Activated naive CD8-positive, alpha-beta T cell treated with anti-CD3 and anti-CD28 coated beads for 36 hours (primary cell): ENCODE measurements around the gene IGSF21. TPM values are rescaled to one million over a fixed set of nuclear protein-coding genes. Genes with fewer than 3 reads are reported as not detected.

Experiments
- DNase-seq: peaks from one replicate; pipeline ENCODE4 v3.0.0; 2021
- H3K27ac Mint-ChIP-seq: one replicate; pipeline ENCODE4 v1.8.0; 2022; ENCODE audit warnings: mild to moderate bottlenecking, moderate library complexity, mixed read lengths
- H3K27me3 Mint-ChIP-seq: one replicate; pipeline ENCODE4 v1.8.0; 2022; ENCODE audit warnings: mild to moderate bottlenecking, mixed read lengths
- H3K36me3 Mint-ChIP-seq: one replicate; pipeline ENCODE4 v1.8.0; 2021; ENCODE audit warnings: mild to moderate bottlenecking, mixed read lengths
- H3K4me1 Mint-ChIP-seq: one replicate; pipeline ENCODE4 v1.8.0; 2021; ENCODE audit warnings: mixed read lengths
- H3K4me3 Mint-ChIP-seq: one replicate; pipeline ENCODE4 v1.8.0; 2022; ENCODE audit warnings: mild to moderate bottlenecking, moderate library complexity, mixed read lengths
- H3K9me3 Mint-ChIP-seq: one replicate; pipeline ENCODE4 v1.8.0; 2022; ENCODE audit warnings: mixed read lengths
- total RNA-seq, 2 experiments: library from RNA; stranded (reverse); gene quantifications; one replicate each; pipeline ENCODE4 v1.2.3, GENCODE V29; 2021

Gene IGSF21
- total RNA-seq, 2 experiments from 2014 or later = not detected

GRCh38 chr1:18121072-18121820 lies 13.6 kb downstream of the IGSF21 start:
- Mint-ChIP-seq H3K27me3 (peaks cover 34% of the 10 kb centered on the region), H3K4me1 (no peaks in the 10 kb centered on the region), H3K27ac (no peak overlapping the region), H3K4me3 (no peak overlapping the region), H3K9me3 (no peaks in the 10 kb centered on the region), H3K36me3 (no peaks in the 10 kb centered on the region)
- no peak for DNase-seq

GRCh38 chr1:18123467-18123992 lies 15.9 kb downstream of the IGSF21 start:
- no peaks in the 10 kb centered on the region for H3K9me3 Mint-ChIP-seq
- H3K4me1 Mint-ChIP-seq = no peaks in the 10 kb centered on the region
- no peak overlapping the region for H3K4me3 Mint-ChIP-seq
- no peak for DNase-seq
- peaks cover 23% of the 10 kb centered on the region for H3K27me3 Mint-ChIP-seq
- no peaks in the 10 kb centered on the region for H3K36me3 Mint-ChIP-seq
- H3K27ac Mint-ChIP-seq = no peak overlapping the region

- H3K27me3 Mint-ChIP-seq = peaks cover 30% of the 10 kb centered on the region
- DNase-seq = no peak
- H3K9me3 Mint-ChIP-seq = no peaks in the 10 kb centered on the region
- H3K36me3 Mint-ChIP-seq = no peaks in the 10 kb centered on the region
- no peak overlapping the region for H3K4me3 Mint-ChIP-seq
- no peak overlapping the region for H3K27ac Mint-ChIP-seq
- H3K4me1 Mint-ChIP-seq = no peaks in the 10 kb centered on the region
Observed at GRCh38 chr1:18124977-18125376, 17.4 kb downstream of the IGSF21 start.

GRCh38 chr1:18126616-18127015 lies 19.0 kb downstream of the IGSF21 start:
- H3K4me3 Mint-ChIP-seq = no peak overlapping the region
- no peak for DNase-seq
- no peaks in the 10 kb centered on the region for H3K9me3 Mint-ChIP-seq
- peaks cover 26% of the 10 kb centered on the region for H3K27me3 Mint-ChIP-seq
- H3K27ac Mint-ChIP-seq = no peak overlapping the region
- H3K4me1 Mint-ChIP-seq = no peaks in the 10 kb centered on the region
- no peaks in the 10 kb centered on the region for H3K36me3 Mint-ChIP-seq

- Mint-ChIP-seq H3K36me3 (no peaks in the 10 kb centered on the region), H3K27me3 (peaks cover 27% of the 10 kb centered on the region), H3K9me3 (no peaks in the 10 kb centered on the region), H3K4me3 (no peak overlapping the region), H3K27ac (no peak overlapping the region), H3K4me1 (no peaks in the 10 kb centered on the region)
- DNase-seq = no peak
Observed at GRCh38 chr1:18128298-18128697, 20.7 kb downstream of the IGSF21 start.

- Mint-ChIP-seq H3K9me3 (no peaks in the 10 kb centered on the region), H3K4me1 (no peaks in the 10 kb centered on the region), H3K4me3 (no peak overlapping the region), H3K36me3 (no peaks in the 10 kb centered on the region), H3K27ac (no peak overlapping the region), H3K27me3 (peaks cover 27% of the 10 kb centered on the region)
- DNase-seq = no peak
Observed at GRCh38 chr1:18130356-18130755, 22.8 kb downstream of the IGSF21 start.

- Mint-ChIP-seq H3K36me3 (no peaks in the 10 kb centered on the region), H3K9me3 (peaks cover 1% of the 10 kb centered on the region), H3K4me3 (no peak overlapping the region), H3K27ac (no peak overlapping the region), H3K4me1 (no peaks in the 10 kb centered on the region), H3K27me3 (peaks cover 21% of the 10 kb centered on the region)
- no peak for DNase-seq
Observed at GRCh38 chr1:18132022-18132710, 24.6 kb downstream of the IGSF21 start.

- H3K36me3 Mint-ChIP-seq = no peaks in the 10 kb centered on the region
- H3K4me3 Mint-ChIP-seq = no peak overlapping the region
- H3K27ac Mint-ChIP-seq = no peak overlapping the region
- H3K27me3 Mint-ChIP-seq = peaks cover 21% of the 10 kb centered on the region
- peaks cover 1% of the 10 kb centered on the region for H3K9me3 Mint-ChIP-seq
- no peak for DNase-seq
- H3K4me1 Mint-ChIP-seq = no peaks in the 10 kb centered on the region
Observed at GRCh38 chr1:18132711-18133541, 25.3 kb downstream of the IGSF21 start.

- Mint-ChIP-seq H3K4me1 (no peaks in the 10 kb centered on the region), H3K27ac (no peak overlapping the region), H3K4me3 (no peak overlapping the region), H3K9me3 (peaks cover 1% of the 10 kb centered on the region), H3K27me3 (peaks cover 13% of the 10 kb centered on the region), H3K36me3 (no peaks in the 10 kb centered on the region)
- no peak for DNase-seq
Observed at GRCh38 chr1:18134324-18135046, 26.9 kb downstream of the IGSF21 start.

GRCh38 chr1:18137759-18138345 lies 30.3 kb downstream of the IGSF21 start:
- Mint-ChIP-seq H3K27me3 (peaks cover 6% of the 10 kb centered on the region), H3K27ac (no peak overlapping the region), H3K9me3 (peaks cover 1% of the 10 kb centered on the region), H3K36me3 (no peaks in the 10 kb centered on the region), H3K4me1 (no peaks in the 10 kb centered on the region), H3K4me3 (no peak overlapping the region)
- DNase-seq = no peak

GRCh38 chr1:18139198-18139981 lies 31.8 kb downstream of the IGSF21 start:
- H3K36me3 Mint-ChIP-seq = no peaks in the 10 kb centered on the region
- H3K4me3 Mint-ChIP-seq = no peak overlapping the region
- H3K9me3 Mint-ChIP-seq = peaks cover 1% of the 10 kb centered on the region
- no peak for DNase-seq
- peaks cover 6% of the 10 kb centered on the region for H3K27me3 Mint-ChIP-seq
- no peak overlapping the region for H3K27ac Mint-ChIP-seq
- H3K4me1 Mint-ChIP-seq = no peaks in the 10 kb centered on the region

GRCh38 chr1:18140411-18140810 lies 32.8 kb downstream of the IGSF21 start:
- Mint-ChIP-seq H3K9me3 (peaks cover 1% of the 10 kb centered on the region), H3K36me3 (no peaks in the 10 kb centered on the region), H3K27me3 (peaks cover 6% of the 10 kb centered on the region), H3K4me1 (no peaks in the 10 kb centered on the region), H3K27ac (no peak overlapping the region), H3K4me3 (no peak overlapping the region)
- DNase-seq = no peak

- H3K9me3 Mint-ChIP-seq = peaks cover 1% of the 10 kb centered on the region
- H3K36me3 Mint-ChIP-seq = no peaks in the 10 kb centered on the region
- DNase-seq = no peak
- H3K27me3 Mint-ChIP-seq = peaks cover 6% of the 10 kb centered on the region
- H3K27ac Mint-ChIP-seq = no peak overlapping the region
- no peaks in the 10 kb centered on the region for H3K4me1 Mint-ChIP-seq
- H3K4me3 Mint-ChIP-seq = no peak overlapping the region
Observed at GRCh38 chr1:18141661-18142060, 34.1 kb downstream of the IGSF21 start.

GRCh38 chr1:18142471-18142870 lies 34.9 kb downstream of the IGSF21 start:
- no peaks in the 10 kb centered on the region for H3K4me1 Mint-ChIP-seq
- no peaks in the 10 kb centered on the region for H3K36me3 Mint-ChIP-seq
- H3K27me3 Mint-ChIP-seq = no peaks in the 10 kb centered on the region
- no peaks in the 10 kb centered on the region for H3K9me3 Mint-ChIP-seq
- no peak overlapping the region for H3K27ac Mint-ChIP-seq
- DNase-seq = no peak
- H3K4me3 Mint-ChIP-seq = no peak overlapping the region
